HG03135 (cell line): ENCODE data around the gene RAB3IP.

ENCODE experiments used
- ATAC-seq: cut with Tn5 transposase; IDR thresholded peaks from one replicate; pipeline ENCODE4 v1.9.1; 2021; ENCODE audit warnings: mild to moderate bottlenecking, moderate library complexity; ENCODE audit not compliant: unreplicated experiment

The RAB3IP gene, protein sequence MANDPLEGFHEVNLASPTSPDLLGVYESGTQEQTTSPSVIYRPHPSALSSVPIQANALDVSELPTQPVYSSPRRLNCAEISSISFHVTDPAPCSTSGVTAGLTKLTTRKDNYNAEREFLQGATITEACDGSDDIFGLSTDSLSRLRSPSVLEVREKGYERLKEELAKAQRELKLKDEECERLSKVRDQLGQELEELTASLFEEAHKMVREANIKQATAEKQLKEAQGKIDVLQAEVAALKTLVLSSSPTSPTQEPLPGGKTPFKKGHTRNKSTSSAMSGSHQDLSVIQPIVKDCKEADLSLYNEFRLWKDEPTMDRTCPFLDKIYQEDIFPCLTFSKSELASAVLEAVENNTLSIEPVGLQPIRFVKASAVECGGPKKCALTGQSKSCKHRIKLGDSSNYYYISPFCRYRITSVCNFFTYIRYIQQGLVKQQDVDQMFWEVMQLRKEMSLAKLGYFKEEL

DNA sequence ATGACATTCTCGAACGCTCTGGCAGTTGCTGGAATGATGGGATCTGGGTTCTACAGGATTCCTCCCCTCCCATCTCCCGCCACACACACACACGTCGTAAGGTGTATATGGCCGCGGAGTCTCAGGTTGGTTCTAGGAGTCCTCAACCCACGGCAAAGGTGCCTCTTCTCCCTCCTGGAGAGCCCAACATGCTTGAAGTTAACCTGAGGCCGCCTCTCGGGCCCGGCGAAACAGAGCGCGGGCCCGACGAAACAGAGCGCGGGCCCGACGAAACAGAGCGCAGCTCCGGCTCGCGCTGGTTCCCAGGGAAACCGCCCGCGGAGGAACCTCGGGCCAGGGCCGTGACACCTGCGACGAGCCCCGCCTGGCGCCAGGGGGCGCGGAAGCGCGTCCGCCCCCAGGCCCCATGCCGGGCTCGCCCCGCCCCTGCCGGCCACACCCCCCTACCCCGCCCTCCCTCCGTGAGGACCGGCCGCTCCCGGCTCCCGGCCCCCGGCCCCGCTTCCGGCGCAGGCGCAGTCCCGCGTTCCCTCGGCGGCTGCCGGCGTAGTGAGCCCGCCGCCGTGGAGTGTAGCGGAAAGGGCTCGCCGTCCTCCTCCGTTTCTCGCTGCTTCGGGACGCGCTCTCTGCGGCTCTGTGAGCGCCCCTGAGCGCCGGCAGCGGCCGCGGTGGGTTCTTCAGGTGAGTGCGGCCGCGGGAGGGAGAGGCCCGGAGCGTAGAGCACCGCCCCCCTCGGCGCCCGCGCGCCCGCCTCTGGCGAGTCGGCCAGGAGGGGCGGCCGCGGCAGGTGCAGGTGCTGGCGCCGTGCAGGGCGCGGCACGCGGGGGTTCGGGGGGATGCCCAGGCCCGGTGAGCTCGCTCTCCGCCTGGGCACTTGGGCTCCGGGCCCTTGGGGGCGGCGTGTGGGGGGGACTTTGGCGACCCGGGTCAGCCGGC lies at the start of gene RAB3IP:
TSS of gene RAB3IP (plus strand) at position 510 of the 936 bp plus-strand sequence. CDS start 16,549 bp downstream, outside the sequence.
- ATAC-seq, result peak; percentile 82

DNA sequence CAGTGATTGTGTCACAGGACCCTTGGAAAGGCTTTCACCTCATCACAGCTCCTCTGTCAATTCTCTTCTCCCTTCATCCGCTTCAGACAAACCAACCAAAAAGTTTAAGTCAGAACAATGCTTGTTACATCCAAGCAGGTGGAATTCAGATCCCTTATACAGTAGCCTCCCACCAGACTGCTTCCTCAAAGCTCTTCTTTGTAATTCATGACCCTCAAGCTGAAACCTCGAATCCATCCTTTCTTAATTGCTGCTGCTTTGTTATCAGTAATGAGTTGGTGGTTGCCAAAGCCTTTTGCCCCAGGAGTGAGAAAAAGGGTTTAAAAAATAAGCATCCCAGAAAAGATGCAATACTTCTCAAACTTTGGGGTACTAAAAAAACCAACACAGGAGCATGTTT lies 49.0 kb upstream of the RAB3IP start:
- ATAC-seq, result no peak

DNA sequence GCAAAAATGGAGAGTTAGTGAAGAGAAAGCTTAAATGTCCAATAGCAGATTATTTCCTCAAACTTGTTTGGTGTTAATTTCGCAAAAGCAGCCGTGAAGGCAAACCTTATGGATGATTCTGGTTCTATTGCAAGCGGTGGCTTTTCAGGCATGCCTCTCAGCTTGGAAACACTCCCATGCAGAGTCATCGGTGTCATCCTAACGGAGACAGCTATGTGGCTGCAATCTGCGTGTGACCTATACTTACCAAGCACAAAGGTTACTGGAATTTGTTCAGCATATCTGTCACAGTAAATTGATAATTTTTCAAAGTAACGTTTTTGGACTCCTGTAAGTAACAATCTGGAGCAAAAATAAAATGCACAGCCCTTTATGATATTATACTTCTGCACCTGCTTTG lies 44.5 kb upstream of the RAB3IP start:
- no peak for ATAC-seq

DNA sequence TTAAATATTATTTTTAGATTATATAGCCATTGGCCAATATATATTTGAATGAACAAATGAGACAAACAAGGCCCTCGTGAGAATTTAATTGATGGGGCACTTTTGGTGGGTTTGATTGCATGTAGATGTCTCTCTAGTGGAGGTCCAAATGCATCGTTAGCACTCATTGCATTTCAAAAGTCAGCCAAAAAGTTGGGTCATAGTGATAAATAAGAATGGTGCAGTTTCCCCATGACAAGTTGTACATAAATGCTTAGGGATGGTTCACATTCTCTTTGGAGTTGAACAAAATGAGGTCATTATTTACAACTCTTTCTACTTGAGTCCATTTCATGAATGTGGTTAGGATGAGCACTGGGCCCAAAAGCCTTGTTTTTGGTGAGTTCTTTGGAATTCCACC lies 40.6 kb upstream of the RAB3IP start:
- no peak for ATAC-seq

DNA sequence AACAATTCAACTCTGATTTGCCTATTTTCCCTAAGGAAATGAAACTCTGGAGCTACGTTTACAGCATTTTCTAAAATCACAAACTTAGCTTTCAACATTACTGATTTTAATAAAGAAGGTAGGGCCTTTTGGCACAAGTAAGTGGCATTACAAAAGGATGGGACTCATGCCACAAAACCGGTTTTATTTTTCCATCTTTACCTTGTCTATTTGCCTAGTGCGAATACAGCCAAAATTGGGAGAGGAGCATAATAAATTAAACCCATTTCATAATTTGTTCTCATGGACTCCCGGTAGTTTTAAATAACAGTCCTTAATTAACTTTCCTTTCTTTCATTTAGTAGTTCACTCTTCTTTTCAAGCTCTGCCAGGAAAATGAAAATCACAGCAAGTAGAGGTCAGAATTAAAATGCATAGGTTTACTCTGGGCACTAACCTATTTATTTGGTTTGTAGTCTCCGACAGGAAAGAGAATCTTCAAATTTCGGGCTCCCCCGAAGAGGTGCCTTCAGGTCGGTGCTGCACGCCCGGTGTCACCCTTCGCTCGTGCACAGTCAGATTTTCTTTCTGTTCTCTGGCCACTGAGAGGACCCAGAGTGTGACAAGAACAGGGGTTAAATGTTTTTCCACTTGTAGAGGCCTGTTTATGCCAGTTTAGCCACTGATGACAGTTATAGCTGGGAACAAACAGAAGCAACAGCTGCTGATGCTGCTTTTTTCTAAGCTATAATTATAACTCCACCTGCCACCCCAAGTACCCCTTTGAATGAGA lies 39.7 kb upstream of the RAB3IP start, which contains the start of gene BEST3:
TSS of gene BEST3 (minus strand) at position 535 of the 772 bp plus-strand sequence. CDS start 1,505 bp downstream, outside the sequence.
- ATAC-seq, result no peak

DNA sequence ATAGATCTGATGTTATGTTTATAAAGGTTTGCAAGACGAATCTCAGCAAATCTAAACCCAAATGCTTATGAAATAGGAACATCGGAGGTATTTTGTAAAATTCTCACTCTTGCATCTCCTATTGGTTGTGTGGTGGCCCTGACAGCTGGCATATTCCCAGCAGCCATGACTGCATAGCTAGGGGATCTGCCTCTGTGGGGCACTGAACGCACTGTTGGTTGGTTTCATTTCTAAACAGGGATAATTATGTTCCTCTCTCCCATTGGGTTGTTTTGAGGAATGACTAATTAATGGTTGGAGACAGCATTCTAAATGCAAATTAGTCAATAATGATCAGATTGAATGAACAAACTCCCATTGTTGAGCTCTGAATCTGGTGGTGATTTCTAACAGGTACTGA lies 36.8 kb upstream of the RAB3IP start:
- ATAC-seq, result no peak

DNA sequence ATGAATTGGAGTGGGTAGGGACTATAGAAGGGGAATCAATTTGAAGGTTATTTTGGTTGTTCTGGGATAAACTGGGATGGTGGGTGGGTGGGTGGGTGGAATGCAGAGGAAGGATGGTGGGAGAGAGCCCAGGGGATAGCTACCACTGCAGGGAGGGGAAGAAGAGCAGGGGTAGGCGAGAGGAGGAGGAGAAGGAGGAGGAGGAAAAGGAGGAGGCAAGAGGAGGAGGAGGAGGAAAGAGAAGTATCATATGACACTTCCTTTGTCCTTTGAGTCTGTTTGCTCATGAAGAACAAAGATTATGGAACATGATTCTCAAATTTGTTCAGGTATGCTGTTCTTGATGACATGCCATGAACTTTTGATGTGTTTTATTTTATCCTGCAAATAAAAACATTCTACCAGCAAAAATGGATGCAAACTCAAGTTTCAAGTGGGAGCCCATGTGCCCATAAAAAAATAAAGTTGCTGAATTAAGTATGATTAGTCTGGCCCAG lies 35.5 kb upstream of the RAB3IP start:
- ATAC-seq, result no peak

DNA sequence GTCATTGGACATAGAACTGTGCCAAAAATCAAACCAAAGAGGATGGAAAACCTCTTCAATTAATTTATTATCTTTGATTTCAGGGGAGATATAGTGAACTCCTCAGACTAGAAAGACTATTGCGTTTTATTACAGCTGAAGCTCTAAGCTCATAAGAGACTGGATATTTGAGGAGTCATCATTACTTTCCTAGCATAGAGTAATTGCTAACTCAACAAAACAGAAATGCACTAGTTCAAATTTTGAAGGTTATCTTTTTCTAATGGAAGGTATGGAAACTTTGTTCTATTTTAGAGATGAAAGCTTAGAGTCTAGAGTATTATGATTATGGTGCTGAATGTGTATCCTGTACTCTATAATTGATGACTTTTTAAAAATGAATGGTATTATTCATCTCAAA lies 34.3 kb upstream of the RAB3IP start:
- no peak for ATAC-seq

DNA sequence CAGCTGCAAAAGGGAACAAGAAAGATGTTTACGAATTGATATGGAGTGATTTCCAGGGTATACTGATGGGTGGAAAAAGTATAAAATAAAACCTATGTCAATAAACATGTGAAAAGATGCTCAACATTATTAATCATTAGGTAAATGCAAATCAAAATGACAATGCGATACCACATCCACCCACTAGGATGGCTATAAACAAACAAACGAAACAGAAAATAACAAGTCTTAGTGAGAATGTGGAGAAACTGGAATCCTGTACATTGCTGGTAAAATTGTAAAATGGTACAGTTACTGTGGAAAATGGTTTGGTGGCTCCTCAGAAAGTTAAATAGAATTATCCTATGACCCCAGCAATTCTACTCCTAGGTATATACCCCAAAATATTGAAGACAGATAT lies 30.0 kb upstream of the RAB3IP start:
- ATAC-seq, result no peak

DNA sequence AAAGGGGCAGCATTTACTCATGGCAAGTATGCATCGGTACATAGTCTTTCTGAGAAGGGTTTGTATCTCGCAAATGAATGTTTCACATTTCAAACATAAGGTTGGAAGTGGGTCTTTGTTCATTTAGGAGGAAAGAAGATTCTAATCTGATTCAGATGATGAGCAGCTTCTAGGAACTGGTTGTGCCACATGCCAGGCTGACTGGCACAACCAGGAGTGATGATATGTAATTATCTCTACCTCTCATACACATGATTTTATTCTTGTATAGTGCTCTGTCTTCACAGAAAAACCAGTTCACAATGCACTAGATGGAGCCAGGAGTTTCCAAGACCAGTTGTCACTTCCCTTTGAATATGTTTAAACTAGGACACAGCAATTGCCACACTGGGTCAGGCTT lies 25.8 kb upstream of the RAB3IP start:
- ATAC-seq, result no peak

DNA sequence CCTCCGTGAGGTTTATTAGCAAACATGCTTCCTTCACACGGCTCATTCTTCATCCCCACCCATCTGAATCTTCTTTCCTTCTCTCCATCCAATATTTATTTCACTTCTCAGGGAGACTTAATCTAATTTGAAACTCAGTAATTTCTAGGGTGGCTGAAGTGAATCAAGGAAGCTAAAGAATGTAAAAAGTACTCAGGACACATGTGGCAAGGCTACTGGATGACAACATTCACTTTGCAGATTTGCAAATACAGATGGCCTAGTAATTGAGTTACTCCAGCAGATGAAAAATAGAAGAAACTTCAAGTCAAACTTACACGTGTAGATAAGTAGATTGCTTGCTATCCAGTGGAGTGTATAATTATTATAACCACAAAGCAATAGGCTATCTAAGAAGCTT lies 24.1 kb upstream of the RAB3IP start:
- no peak for ATAC-seq

DNA sequence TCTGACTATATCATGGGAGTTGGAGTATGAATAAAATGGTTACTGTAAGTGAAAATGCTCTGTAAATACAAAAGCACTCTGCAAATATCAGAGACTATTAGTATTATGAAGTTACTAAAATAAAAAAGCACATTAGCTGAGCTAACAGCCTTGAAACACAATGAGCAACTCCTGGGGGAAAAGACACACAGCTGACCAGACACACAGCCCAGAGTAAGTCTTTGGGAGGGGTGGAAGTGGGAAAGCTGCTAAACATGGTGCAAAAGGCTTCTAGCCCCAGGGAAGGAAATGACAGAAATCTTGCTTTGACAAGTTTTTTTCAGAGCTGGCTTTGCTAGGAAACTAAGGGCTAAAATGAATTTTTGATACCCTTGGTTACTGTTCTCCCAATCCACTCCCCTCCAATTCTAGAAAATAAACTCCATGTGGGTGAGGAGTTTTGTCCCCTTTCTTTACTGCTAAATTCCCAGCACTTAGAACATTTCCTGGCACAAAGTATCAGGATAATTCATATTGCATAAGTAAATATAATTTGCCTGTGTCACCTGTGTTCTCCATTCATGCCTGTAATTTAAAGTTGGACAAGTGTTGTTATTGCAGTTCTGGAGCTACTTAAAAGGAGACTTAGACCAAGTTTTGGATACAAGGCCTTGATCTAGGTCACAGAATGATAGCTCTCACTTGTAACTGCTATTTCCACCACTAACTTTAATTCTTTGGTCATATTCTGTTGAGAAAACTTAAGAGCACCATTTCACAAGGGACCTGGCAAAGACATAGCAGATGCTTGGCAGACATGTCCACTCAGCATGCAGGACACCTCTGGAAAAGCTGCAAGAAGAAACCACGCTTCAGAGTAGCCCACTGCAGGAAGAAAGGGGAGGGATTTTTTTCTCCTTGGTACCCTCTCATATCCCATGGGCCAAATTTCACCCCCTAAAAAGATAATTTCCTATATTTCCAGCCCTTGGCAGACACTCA lies 19.0 kb upstream of the RAB3IP start:
- ATAC-seq, result no peak

DNA sequence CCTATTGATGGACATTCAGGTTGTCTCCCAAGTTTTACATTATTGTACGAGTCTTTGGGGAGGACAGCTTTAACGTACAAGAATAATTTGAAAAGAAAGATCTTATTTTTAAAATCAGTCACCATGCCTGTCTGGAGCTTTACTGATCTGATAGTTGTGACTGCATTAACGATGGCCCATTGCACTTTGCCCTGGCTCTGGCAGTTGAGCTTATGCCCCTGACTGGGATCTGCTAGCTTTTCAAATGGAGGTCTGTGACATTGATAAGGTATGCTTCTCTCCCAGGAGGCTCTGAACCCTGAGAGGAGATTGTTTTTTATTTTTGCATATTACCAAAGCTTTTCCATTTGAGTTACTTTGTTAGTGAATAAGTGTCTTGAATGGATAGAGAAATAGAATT lies 17.9 kb upstream of the RAB3IP start:
- ATAC-seq, result no peak

DNA sequence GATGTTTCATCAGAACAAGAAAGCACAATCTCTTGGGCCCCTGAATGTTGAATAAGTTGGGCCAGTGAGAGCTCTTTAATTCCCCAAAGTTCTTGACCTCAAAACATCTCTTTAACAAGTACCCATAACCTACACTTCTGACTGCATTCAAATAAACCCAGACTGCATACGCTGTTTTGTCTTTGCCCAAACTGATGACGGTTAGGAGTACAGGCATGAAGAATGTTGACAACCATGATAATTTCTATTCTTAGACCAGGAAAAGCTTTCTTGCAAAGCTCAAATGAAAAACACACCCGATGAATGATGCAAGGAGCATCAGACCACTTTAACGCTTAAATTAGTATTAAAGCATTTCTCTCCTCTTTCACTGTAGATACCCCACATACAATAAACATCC lies 11.7 kb upstream of the RAB3IP start:
- no peak for ATAC-seq

DNA sequence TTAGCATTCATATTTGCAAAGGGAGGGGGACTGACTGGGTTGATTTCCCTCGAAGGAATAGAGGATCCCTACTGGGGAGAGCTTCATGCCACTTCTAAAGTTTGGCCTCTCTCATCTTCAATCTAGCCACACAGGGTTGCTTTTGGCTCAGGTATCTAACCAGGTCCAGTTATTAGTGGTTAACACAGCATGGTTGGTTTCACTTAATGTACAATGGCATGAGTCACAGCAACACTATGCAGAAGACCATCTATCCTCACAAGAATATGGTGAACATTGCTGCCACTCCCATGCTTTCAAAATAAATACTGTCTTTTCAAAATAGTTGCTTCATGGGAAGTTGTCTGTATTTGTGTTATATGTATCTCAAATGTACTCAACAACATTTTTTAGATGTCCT lies 6.6 kb upstream of the RAB3IP start:
- no peak for ATAC-seq

DNA sequence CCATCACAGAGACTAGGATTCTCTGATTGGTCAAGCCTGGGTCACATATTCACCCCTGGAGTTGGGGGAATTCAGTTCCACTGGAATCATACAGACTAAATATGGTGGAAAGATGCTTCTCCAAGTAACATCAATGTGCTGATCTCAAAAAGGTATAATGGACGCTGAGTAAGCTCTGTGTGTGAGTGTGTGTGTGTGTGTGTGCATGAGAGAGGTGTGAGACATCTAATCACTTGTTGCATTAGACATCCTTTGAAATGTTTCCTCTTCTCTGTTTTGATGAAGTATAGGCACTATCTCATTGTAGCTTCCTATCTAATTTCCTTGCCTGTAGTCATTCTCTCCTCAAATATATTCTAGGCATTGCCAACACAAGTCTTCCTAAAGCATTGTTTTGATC lies 5.0 kb upstream of the RAB3IP start:
- no peak for ATAC-seq

DNA sequence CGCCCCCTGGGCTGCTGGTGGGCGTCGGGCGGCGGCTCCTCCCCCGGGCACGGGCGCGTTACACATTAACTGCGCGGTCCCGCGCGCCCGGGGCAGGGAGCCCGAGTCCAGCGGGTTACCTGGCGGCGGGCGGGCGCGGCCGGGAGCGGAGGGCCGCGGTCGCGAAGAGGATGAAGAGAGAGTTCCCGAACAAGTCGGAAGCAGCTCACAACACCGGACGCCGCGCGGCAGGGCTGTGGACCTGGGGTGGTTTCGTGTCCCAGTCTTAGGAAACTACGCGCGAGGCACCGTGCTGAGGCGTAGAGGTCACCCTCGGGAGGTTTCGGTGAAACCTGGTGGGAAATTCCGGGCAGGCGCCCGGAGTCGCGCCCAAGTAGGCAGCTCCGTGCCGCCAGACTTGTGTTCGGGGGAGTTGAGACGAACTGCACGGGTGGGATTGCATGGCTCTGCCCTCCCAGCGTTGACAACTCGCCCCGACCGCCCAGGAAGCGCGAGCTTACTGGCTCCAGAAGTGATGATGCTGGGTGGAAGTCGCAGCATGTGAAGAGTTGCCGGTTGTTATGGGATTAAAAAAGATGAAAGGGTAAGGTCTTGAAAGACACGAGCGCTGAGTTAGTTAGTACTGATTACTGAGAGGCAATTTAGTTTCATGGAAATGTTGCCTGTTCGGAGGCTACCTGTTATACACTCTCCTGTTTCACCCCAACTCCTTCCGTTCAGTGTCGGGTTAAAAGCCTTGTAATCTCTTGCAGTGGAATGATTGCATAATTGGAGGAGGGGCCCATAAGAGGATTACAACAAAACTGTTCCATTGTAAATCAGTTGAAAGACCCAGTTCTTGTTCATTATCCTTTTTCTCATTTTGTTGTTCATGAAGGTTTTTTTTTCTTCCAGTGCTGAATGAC lies 879 bp downstream of the RAB3IP start:
- peak; percentile 47 for ATAC-seq

DNA sequence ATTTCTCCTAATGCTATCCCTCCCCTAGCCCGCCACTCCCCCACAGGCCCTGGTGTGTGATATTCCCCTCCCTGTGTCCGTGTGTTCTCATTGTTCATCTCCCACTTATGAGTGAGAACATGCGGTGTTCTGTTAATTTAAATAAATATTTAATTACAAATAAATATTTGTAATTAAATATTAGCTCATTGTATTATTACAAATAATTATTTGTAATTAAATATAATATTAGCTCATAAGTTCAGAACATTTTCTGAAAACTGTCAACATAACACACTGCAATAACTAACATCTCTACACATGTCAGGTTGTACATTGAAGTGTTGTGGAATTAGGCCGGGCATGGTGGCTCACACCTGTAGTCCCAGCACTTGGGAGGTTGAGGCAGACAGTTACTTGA lies 5.4 kb downstream of the RAB3IP start:
- ATAC-seq, result no peak

DNA sequence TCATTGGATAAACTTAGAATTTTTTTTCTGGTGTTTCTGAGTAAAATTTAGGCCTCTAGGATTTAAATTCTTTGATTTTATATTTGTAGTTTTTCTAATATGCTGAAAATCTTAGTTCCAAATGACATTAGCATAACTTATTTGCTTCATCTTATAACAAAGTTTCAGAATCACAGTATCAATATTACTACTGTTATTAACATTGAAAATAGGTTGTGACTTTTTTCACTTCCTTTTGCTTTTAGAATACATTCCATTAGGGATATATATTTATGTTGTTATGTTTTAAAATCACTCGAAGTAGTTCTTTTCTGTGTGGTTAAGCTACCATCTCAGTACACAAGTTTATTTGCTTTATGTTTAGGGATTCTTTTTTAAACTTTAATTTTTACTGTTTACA lies 12.8 kb downstream of the RAB3IP start:
- ATAC-seq, result no peak
